Chondrocyte (in vitro differentiated cells): ENCODE data around the gene UVRAG. TPM values are rescaled to one million over a fixed set of nuclear protein-coding genes. Genes with fewer than 3 reads are reported as not detected.

Source experiments
- DNase-seq: peaks from one replicate; pipeline ENCODE4 v3.0.0; 2021; ENCODE audit warnings: mixed read lengths, low spot score
- H3K27ac Mint-ChIP-seq: one replicate; pipeline ENCODE4 v1.8.0; 2021; ENCODE audit warnings: mild to moderate bottlenecking, moderate library complexity, mixed read lengths; ENCODE audit not compliant: unreplicated experiment
- H3K27me3 Mint-ChIP-seq: 2 replicates; pipeline ENCODE4 v1.8.0; 2021; ENCODE audit warnings: low read depth, mixed read lengths
- H3K36me3 Mint-ChIP-seq: 2 replicates; pipeline ENCODE4 v1.8.0; 2021; ENCODE audit warnings: low read depth, mixed read lengths
- H3K4me1 Mint-ChIP-seq: 2 replicates; pipeline ENCODE4 v1.8.0; 2021; ENCODE audit warnings: low read depth, mild to moderate bottlenecking, mixed read lengths
- H3K4me3 Mint-ChIP-seq: one replicate; pipeline ENCODE4 v1.8.0; 2021; ENCODE audit warnings: mild to moderate bottlenecking, moderate library complexity, mixed read lengths; ENCODE audit not compliant: unreplicated experiment
- H3K9me3 Mint-ChIP-seq: 2 replicates; pipeline ENCODE4 v1.8.0; 2021; ENCODE audit warnings: low read depth, mixed read lengths
- CTCF ChIP-seq: fragments of 200-600 bp; sonication (generic); IDR thresholded peaks from 2 replicates; pipeline ENCODE4 v1.5.0; 2021; ENCODE audit warnings: antibody characterized with exemption, mild to moderate bottlenecking, moderate library complexity
- total RNA-seq: library from RNA; stranded (reverse); gene quantifications from 3 replicates; pipeline ENCODE4 v1.2.1, GENCODE V29; 2021

UVRAG gene
- total RNA-seq, 1 donor from 2014 or later = 16.9 TPM

- no peaks in the 10 kb centered on the region for H3K36me3 Mint-ChIP-seq
- H3K4me1 Mint-ChIP-seq = no peaks in the 10 kb centered on the region
- no peaks in the 10 kb centered on the region for H3K27me3 Mint-ChIP-seq
- DNase-seq = no peak
- TF ChIP-seq CTCF = no peak
- no peak overlapping the region for H3K27ac Mint-ChIP-seq
- no peak overlapping the region for H3K4me3 Mint-ChIP-seq
- H3K9me3 Mint-ChIP-seq = no peaks in the 10 kb centered on the region
Observed at GRCh38 chr11:76174330-76174729, 359.3 kb downstream of the UVRAG start.

- no peak for TF ChIP-seq CTCF
- Mint-ChIP-seq H3K36me3 (no peaks in the 10 kb centered on the region), H3K9me3 (no peaks in the 10 kb centered on the region), H3K27ac (no peak overlapping the region), H3K4me1 (peaks cover 8% of the 10 kb centered on the region), H3K4me3 (no peak overlapping the region), H3K27me3 (no peaks in the 10 kb centered on the region)
- no peak for DNase-seq
Observed at GRCh38 chr11:76175783-76176182, 360.8 kb downstream of the UVRAG start.

GRCh38 chr11:76176463-76176862, 361.5 kb downstream of the UVRAG start:
- peaks cover 8% of the 10 kb centered on the region for H3K4me1 Mint-ChIP-seq
- H3K4me3 Mint-ChIP-seq = no peak overlapping the region
- DNase-seq = no peak
- no peak overlapping the region for H3K27ac Mint-ChIP-seq
- no peaks in the 10 kb centered on the region for H3K27me3 Mint-ChIP-seq
- no peaks in the 10 kb centered on the region for H3K9me3 Mint-ChIP-seq
- TF ChIP-seq CTCF = no peak
- H3K36me3 Mint-ChIP-seq = no peaks in the 10 kb centered on the region

- Mint-ChIP-seq H3K4me1 (peaks cover 8% of the 10 kb centered on the region), H3K36me3 (no peaks in the 10 kb centered on the region), H3K9me3 (no peaks in the 10 kb centered on the region), H3K4me3 (no peak overlapping the region), H3K27ac (no peak overlapping the region), H3K27me3 (no peaks in the 10 kb centered on the region)
- no peak for DNase-seq
- no peak for TF ChIP-seq CTCF
Observed at GRCh38 chr11:76177250-76177686, 362.3 kb downstream of the UVRAG start.

- Mint-ChIP-seq H3K36me3 (no peaks in the 10 kb centered on the region), H3K4me1 (peaks cover 9% of the 10 kb centered on the region), H3K27ac (no peak overlapping the region), H3K9me3 (no peaks in the 10 kb centered on the region), H3K4me3 (no peak overlapping the region), H3K27me3 (no peaks in the 10 kb centered on the region)
- TF ChIP-seq CTCF = no peak
- DNase-seq = no peak
Observed at GRCh38 chr11:76179147-76179546, 364.1 kb downstream of the UVRAG start.
